Superior temporal gyrus (tissue), 1 donor: Measurements from ENCODE around the gene PRUNE2.
A peak's percentile ranks its signal among the peaks of the same experiment; 100 is the strongest.
"Not testable (repeated sequence)": the region's sequence is repeated elsewhere in the genome, so short reads cannot be mapped to it uniquely, and the experiment has no call there.

Source experiments
- DNase-seq: peaks from one replicate; pipeline ENCODE4 v3.0.0-alpha.2; 2016; ENCODE audit errors: extremely low spot score

The PRUNE2 gene, protein sequence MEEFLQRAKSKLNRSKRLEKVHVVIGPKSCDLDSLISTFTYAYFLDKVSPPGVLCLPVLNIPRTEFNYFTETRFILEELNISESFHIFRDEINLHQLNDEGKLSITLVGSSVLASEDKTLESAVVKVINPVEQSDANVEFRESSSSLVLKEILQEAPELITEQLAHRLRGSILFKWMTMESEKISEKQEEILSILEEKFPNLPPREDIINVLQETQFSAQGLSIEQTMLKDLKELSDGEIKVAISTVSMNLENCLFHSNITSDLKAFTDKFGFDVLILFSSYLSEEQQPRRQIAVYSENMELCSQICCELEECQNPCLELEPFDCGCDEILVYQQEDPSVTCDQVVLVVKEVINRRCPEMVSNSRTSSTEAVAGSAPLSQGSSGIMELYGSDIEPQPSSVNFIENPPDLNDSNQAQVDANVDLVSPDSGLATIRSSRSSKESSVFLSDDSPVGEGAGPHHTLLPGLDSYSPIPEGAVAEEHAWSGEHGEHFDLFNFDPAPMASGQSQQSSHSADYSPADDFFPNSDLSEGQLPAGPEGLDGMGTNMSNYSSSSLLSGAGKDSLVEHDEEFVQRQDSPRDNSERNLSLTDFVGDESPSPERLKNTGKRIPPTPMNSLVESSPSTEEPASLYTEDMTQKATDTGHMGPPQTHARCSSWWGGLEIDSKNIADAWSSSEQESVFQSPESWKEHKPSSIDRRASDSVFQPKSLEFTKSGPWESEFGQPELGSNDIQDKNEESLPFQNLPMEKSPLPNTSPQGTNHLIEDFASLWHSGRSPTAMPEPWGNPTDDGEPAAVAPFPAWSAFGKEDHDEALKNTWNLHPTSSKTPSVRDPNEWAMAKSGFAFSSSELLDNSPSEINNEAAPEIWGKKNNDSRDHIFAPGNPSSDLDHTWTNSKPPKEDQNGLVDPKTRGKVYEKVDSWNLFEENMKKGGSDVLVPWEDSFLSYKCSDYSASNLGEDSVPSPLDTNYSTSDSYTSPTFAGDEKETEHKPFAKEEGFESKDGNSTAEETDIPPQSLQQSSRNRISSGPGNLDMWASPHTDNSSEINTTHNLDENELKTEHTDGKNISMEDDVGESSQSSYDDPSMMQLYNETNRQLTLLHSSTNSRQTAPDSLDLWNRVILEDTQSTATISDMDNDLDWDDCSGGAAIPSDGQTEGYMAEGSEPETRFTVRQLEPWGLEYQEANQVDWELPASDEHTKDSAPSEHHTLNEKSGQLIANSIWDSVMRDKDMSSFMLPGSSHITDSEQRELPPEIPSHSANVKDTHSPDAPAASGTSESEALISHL (N-terminal part only)

DNA sequence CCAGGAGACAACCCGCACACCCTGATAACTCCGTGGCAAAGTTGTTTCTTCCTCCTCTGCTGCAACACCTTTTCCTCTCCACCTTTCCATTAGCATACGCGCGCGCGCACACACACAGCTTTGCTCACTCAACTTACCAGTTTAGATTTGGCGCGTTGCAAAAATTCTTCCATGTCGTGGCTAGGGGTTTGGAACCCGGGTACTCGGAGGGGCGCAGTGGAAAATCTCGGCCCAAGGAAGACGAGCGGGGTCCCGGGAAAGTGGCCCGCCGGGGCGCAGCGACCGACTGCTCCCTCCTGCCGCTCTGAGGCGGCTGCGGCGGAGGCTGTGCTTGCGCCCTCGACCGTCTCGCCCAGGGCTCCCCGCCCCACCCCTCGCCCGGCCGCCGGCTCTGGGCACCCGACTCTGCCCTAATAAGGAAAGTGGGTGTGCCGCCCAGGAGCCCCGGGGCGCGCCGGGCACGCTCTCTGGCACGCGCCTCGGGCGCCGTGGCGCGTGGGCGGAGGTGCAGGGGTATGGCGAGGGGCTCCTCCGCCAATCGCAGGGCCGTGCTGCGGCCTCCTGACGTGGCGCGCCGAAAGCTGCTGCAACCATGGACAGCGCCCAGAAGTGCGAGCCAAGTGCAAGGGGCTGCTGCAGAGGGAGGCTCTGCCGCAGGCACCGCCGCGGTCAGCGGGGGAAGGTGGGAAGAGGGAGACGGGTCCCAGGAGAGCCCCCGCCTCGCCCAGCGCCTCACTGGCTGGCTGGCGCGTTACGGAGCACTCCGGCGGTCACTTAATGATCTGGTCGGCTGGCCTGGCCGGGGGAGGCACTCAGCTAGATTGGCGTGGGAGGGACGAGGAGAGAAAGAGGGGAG is at the start of gene PRUNE2:
PRUNE2 (minus strand) TSS at position 324 of the 856 bp plus-strand sequence; CDS start at position 173, 151 bp downstream.
- DNase-seq, result peak; percentile 52

DNA sequence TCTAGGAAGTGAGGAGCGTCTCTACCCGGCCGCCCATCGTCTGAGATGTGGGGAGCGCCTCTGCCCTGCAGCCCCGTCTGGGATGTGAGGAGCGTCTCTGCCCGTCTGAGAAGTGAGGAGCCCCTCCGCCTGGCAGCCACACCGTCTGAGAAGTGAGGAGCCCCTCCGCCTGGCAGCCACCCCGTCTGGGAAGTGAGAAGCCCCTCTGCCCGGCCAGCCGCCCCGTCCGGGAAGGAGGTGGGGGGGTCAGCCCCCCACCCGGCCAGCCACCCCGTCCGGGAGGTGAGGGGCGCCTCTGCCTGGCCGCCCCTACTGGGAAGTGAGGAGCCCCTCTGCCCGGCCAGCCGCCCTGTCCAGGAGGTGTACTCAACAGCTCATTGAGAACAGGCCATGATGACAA is 49.5 kb upstream of the PRUNE2 start:
- DNase-seq, result not testable (repeated sequence)

DNA sequence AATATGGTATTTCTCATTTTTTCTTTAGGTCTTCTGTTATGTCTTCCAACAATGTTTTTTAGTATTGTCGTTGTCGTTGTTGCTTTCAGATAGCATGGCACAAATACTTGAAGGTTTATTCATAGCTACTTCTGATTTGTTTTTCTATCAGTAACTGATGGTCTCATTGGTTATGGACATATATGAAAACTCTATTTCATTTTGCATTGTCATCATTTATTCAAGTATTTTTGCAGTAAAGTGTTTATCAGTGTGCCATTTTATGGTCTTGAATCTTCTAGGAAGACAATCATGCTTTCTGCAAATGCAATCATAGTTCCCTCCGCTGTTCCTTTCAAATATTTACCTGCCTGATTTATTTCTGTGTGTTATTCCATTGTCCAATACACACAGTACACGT is 44.0 kb upstream of the PRUNE2 start:
- no peak for DNase-seq

DNA sequence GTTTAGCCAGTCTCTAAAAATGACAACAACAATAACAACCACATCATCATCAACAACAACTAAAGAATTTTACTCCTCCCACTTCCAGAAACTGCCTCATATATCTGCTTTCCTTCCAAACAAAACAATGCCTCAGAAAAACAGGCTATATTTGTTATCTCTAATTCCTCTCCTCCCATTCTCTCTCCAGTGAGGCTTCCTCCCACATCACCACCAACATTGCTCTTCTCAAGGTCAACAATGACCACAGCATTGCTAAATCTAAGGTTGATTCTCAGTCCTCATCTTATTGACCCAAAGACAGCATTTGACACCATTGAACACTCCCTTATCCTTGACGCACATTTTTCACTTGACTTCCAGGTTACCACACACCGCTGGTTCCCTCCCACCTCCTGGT is 38.1 kb upstream of the PRUNE2 start:
- peak; percentile 28 for DNase-seq

DNA sequence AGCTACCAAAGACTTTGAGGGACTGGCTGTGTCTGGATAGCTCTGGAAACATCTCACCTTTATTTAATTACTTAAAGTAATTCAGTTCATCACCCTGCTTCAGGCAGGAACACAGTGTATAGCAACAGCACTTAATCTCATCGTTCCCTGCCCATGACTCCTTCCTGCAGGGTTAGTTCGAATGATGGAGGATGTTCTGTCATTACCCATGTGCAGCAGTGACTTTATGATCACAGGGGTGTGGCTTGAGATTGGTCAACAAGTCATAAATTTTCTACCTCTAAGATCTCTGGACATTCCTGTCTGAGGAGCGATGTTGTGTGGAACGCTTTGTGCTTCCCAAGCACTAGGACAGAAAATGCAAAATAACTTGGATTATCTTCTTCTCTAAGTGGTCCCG is 37.1 kb upstream of the PRUNE2 start:
- no peak for DNase-seq

DNA sequence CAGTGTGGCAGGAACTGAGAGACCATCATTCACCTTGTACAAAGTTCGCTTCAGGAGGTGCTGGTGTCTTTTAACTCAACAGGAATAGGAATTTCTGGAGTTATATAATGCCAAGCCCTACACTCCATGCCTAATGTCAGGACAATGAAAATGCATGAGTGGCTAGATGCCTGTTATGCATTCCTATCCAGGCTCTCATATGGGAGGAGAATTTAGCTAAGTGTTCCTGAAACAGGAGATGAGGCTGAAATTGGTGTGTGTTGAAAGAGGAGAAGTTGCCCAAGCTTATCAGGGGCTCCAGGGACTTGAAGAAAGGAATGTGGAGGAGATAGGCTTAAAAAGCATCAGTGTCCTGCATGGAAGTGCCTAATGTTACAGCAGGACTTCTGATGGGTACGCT is 26.8 kb upstream of the PRUNE2 start:
- no peak for DNase-seq

DNA sequence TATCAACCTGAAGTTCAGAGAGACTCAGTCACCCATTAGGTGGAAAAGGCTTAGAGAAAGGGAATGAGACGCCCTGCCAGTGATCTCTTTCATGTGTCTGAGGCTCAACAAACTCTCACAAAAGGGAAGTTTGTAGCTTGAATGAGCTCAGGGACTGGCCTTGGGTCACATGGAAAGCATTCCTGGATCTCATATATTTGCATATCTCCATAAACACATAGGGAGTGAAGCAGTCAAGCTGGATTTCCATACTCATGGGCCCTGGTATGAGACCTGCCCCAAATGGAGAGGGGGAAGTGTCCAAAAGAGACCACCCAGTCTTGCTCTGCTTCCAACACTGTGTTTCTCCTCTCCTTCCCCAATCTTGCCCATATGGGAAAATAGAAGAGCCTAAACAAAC is 26.4 kb upstream of the PRUNE2 start:
- DNase-seq, result no peak

DNA sequence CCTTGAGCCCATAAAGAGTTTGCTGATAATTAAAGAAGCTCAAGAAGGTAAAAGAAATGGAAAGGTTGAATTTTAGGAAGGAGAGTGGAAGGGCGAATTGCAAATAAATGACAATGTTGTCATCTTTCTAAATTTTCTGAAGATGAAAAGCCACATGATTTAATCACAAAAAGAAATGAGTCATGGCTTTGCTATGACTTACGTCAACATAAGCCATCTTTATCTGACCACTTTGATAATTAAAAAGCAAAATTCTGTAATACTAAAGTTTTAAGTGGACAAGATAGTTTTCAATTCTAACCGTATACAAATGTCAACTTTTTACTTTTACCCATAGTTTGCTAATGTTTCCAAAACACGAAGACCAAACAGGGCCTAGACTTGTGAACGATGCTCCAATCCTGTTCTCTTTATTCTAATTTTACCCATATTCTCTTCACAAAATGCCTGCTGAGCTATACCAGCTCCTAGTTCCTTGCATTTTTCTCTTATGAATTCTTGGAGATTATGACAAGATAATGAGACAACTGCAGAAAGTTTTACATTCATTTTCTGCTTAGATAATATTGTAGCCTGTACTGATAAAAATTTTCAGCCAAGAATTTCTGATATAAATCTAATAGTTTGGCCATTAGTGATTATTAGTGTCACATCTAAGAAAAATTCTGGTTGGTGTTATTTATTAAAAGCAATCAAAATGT is 21.8 kb upstream of the PRUNE2 start:
- DNase-seq, result no peak

DNA sequence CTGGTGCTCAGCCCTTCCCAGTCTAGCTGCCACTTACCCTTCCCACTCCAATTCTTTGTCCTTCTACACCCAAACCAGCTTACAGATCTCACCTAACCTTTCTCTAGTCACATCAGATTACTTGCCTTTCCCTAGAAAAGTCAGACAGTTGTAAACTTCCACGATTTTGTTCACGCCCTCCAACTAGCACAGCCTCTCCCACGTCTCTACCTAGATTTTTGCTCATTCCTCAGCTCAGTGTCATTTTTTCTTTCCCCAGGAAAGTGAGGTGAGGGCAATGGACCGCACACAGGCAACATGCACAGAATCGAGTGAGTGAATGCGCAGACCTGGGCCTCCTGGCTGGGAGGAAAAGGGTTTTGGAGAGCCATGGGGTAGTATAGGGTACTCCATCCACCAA is 20.9 kb upstream of the PRUNE2 start:
- DNase-seq, result no peak

DNA sequence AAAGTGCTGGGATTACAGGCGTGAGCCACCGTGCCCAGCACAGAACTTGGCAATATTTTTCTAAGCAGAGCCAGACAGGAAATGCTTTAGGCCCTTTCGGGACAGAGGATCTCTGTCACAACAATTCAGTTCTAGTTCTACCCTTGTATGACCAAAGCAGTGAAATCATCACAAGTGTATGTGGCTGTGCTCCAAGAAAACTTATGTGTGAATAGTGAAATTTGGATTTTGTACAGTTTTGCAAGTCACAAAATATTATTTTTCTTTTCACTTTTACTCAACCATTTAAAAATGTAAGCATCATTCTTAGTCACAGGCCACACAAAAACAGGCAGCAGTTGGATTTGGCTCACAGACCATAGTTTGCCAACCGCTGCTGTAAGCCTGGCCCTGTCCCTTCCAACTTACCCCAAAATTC is 20.4 kb upstream of the PRUNE2 start:
- DNase-seq, result no peak

DNA sequence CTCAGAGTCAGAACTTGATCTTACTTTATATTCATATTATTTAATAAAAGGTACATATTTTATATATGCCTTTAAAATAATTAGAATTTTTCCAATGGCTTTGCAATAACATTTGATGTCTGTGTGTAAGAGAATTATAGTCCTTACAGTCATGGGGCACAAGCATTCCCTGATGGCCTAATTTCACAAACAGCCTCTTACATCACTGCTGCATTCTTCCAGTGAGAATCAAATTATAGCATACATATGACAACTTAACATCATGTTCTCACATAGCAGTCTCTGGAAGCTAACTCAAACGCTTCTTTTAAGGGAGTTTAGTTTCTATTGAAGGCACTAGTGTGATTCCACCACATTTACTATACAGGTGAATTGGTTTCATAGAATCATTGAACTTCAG is 15.3 kb upstream of the PRUNE2 start:
- DNase-seq, result no peak

DNA sequence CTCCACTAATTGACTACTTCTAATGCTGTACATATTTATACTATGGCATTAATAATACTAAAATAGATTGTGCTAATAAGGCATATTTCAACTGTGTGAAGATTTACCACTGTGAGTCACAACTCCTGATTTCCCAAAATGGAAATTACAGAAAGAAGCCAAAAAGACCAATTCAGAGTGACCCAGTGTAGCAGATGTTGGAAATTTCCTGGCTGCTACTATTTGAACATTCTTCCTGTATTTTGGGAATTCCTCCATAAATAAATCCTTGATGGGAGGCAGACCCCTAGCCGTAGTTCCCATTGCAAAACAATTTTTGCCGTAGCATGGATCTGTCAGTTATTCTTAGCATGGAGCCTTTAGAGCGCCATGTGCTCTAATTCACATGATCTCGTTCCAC is 11.4 kb upstream of the PRUNE2 start:
- no peak for DNase-seq

DNA sequence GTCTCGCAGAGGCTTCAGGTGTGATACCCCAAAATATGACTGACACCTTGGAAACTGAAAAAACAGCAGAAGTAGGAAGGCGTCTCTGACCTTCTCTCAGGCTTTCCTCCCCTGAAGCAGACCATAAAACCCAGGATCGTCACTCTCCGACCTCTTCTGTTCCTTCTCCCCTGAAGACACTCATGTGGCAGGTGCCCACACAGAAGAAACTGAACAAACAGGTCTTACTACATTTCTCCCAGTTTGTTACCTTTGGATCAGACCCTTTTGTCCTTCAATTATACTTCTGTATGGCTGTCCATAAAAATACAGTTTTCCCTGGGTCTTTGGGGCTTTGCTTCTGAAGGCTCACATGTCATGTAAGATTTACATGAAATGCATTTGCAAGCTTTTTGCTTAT is 10.3 kb upstream of the PRUNE2 start:
- no peak for DNase-seq

DNA sequence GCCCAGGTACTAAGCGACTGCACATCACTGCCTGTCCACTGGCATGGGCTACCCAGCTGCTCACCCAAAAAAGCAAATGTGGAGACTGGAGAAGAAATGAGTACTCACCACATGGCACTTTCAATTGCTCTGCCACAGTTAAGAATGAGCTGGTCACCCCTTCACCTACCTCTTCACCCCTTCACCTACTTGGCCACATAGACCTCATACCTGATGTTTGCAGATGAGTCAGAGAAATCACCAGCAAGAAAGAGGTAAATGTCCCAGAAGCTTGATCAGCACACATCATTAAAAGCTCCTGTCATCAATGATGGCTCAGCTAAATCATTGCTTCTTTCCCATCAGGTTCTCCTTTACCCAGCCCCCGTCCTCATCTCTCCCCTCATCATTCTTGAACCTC is 7.6 kb upstream of the PRUNE2 start:
- no peak for DNase-seq

DNA sequence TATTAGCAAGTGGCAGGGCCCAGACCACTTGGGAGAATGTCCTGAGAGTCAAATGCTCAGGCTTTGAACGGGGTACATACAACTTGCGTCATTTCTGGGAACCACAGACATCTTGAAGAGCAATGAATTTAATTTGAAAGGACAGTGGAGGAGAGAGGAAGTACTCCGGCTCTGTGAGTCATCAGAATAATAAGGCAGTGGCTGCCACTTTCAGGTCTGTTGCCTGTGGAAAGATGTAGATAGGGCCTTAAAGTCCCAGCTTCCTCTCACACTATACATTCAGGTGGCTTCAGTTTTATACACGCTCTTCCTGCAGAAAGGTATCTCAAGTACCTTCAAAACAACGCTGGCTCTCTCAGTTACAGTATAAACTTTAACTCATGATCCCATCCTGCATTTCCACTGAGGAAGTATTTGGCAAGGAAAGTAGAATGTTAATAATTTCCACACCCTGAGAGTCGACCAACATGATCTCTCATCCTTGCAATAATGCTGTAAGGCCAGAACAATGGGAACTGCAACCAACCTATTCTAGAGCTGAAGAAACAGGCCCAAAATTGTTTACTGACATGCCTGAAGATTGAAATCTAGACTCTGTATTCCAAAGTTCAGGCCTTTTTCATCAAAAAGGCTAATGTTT is 6.8 kb upstream of the PRUNE2 start:
- DNase-seq, result peak; percentile 10

DNA sequence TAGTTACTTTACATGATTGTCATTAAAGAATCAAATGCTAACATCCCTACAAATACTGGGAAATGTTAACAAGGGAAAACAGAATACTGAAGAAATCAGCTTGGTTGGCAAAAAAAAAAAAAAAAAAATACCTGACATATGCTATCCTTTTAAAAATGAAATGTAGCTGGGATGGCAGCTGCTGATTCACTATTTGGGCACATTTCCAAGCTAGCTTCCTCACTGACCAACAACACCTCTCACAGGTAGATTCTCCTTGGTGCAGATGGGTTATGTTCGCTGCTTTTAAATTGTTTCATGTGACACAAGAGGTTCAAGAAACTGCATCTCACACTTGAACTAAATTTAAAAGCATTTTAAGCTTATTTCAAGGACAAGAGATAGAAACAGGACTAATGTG is 6.1 kb upstream of the PRUNE2 start:
- peak; percentile 10 for DNase-seq

DNA sequence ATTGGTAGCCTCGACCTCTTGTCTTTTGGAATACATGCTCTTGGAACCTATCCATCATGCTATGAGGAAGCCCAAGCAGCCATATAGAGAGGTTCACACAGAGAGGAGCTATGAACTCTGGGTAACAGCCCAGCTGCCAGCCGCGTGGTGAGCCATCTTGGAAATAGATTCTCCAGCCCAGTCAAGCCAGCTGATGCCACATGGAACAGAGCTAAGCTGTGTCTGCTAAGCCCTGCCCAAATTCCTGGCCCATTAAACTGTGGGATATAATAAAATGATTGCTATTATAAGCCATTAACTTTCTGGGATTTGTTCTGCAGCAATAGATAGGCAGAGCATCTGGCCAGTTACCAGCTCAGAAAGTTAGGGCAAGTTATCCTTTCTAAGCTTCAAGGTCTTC is 4.9 kb upstream of the PRUNE2 start:
- DNase-seq, result no peak

DNA sequence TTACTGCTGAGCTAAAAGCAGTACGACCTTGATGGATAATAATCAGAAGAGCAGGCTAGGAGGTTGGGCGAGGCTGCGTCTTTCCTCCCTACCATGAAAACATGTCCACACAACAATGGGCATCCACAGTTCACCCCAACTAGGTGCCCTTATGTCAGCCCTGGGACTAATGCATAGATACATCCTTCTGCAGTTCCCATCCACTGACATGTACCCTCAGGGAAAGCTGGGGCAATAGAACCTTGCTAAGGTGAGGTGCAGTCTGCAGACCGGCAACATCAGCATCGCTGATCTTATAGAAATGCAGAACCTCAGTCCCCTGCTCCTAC is 697 bp upstream of the PRUNE2 start:
- peak; percentile 54 for DNase-seq

DNA sequence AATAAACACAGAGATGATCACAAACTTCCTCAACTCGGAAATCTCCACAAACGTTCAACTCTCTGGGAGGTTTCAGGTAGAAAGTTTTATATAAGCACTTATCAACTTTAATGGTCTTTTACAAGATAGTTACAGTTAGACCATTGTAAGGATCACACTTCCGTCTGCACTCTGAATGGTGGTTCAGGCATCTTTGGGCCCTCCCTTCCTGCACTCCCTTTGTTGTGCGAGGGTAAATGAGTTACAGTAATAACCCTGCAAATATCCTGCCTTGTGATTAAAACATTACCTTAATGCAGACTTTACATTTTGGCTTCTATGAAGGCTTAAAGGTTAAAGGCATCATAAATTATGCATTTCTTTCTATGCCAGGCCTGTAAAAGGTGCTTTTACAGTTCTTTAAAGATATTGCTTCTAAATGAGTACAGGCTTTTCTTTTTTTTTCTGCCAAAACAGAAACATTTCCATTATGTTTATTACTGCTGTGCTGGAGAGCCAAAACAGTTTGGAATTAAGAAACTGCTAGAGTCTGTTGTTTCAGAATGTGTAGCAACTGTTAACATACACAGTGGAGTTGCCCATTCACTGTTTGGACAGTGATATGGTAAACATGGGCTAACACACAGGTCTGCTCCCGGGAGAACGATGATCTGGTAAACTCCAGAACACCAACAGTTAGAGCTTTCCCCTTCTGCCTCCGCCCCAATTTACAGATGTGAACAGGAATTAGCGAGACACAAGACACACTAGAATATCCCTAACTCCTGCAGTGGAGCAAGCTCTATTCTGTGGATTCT is 1.1 kb downstream of the PRUNE2 start:
- peak; percentile 51 for DNase-seq
